ENCODE data around the gene TBC1D17. TPM values are rescaled to one million over a fixed set of nuclear protein-coding genes. Genes with fewer than 3 reads are reported as not detected.

TBC1D17 gene
- total RNA-seq, 3 donors from 2014 or later, result 21.0 to 31.8 (median 30.4) TPM

DNA sequence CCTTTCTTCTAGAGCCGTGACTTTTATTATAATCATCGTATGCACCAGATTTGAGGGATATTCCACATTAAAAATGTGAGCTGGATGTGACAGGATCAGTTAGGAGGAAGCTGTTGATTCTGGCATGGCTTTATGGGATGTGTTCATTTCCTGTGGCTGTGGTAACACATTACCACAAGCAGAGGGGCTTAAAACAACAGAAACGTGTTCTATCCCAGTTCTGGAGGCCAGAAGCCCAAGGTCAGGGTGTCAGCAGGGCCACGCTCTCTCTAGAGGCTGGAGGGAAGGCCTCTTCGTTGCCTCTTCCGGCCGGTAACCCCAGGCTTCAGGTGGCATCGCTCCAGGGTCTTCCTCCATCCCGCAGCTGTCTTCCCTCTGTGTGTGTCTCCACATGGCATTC lies 44.9 kb upstream of the TBC1D17 start:
- H3K27ac ChIP-seq, result no peak overlapping the region
- intact Hi-C loops (cut with DNase I; ENCODE audit: low total_unique reads), result no loop called here
- no peaks in the 10 kb centered on the region for H3K4me1 ChIP-seq
- H3K36me3 ChIP-seq, result no peaks in the 10 kb centered on the region
- no peak for DNase-seq (ENCODE audit: low spot score in 2 of 2)
- no peaks in the 10 kb centered on the region for H3K9me3 ChIP-seq
- H3K4me3 ChIP-seq, result no peak overlapping the region
- TF ChIP-seq POLR2AphosphoS5 (IDR thresholded peaks at IDR 0.05) (no peak), CTCF (IDR thresholded peaks at IDR 0.05) (no peak), POLR2A (IDR thresholded peaks at IDR 0.05) (no peak)
- no peaks in the 10 kb centered on the region for H3K27me3 ChIP-seq

GRCh38 chr19:49833599-49833998 lies 43.9 kb upstream of the TBC1D17 start:
- intact Hi-C loops (cut with DNase I; ENCODE audit: low total_unique reads), result no loop called here
- no peak for DNase-seq (ENCODE audit: low spot score in 2 of 2)
- Histone ChIP-seq H3K27ac (no peak overlapping the region), H3K9me3 (no peaks in the 10 kb centered on the region), H3K27me3 (no peaks in the 10 kb centered on the region), H3K36me3 (no peaks in the 10 kb centered on the region), H3K4me1 (no peaks in the 10 kb centered on the region), H3K4me3 (no peak overlapping the region)
- TF ChIP-seq POLR2AphosphoS5 (IDR thresholded peaks at IDR 0.05) (no peak), POLR2A (IDR thresholded peaks at IDR 0.05) (no peak), CTCF (IDR thresholded peaks at IDR 0.05) (no peak)

DNA sequence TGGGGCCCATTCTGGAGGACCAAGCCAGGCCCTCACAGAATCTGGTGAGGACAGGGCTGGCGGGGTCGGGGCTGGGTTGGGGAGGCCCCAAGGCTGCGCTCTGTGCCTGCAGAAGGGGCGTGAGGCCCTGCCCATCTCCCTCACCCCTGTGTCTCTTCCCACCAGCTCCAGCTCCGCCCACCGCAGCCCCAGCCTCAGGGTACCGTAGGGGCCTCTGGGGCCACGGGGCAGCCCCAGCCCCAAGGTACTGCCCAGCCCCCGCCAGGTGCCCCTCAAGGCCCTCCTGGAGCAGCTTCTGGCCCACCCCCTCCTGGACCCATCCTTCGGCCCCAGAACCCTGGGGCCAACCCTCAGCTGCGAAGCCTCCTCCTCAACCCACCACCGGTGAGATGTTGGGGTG lies 41.9 kb upstream of the TBC1D17 start:
- no peak overlapping the region for H3K27ac ChIP-seq
- no peak for TF ChIP-seq POLR2A (IDR thresholded peaks at IDR 0.05)
- no peak for TF ChIP-seq CTCF (IDR thresholded peaks at IDR 0.05)
- no peak for TF ChIP-seq POLR2AphosphoS5 (IDR thresholded peaks at IDR 0.05)
- H3K27me3 ChIP-seq, result no peaks in the 10 kb centered on the region
- no peak for DNase-seq (ENCODE audit: low spot score in 2 of 2)
- no peaks in the 10 kb centered on the region for H3K4me1 ChIP-seq
- no peak overlapping the region for H3K4me3 ChIP-seq
- H3K36me3 ChIP-seq, result no peaks in the 10 kb centered on the region
- no peaks in the 10 kb centered on the region for H3K9me3 ChIP-seq
- intact Hi-C loops (cut with DNase I; ENCODE audit: low total_unique reads), result no loop called here

- TF ChIP-seq CTCF (IDR thresholded peaks at IDR 0.05), result no peak
- TF ChIP-seq POLR2A (IDR thresholded peaks at IDR 0.05), result no peak
- no peak for TF ChIP-seq POLR2AphosphoS5 (IDR thresholded peaks at IDR 0.05)
- no peaks in the 10 kb centered on the region for H3K9me3 ChIP-seq
- H3K27ac ChIP-seq, result no peak overlapping the region
- no peaks in the 10 kb centered on the region for H3K27me3 ChIP-seq
- DNase-seq (ENCODE audit: low spot score in 2 of 2), result no peak
- H3K4me3 ChIP-seq, result no peak overlapping the region
- H3K4me1 ChIP-seq, result no peaks in the 10 kb centered on the region
- H3K36me3 ChIP-seq, result no peaks in the 10 kb centered on the region
- intact Hi-C loops (cut with DNase I; ENCODE audit: low total_unique reads), result no loop called here
These were observed 41.1 kb upstream of the TBC1D17 start for GRCh38 chr19:49836176-49837008.

GRCh38 chr19:49837009-49837310 lies 40.5 kb upstream of the TBC1D17 start:
- Histone ChIP-seq H3K4me3 (no peak overlapping the region), H3K4me1 (no peaks in the 10 kb centered on the region), H3K9me3 (no peaks in the 10 kb centered on the region), H3K27ac (no peak overlapping the region), H3K27me3 (no peaks in the 10 kb centered on the region), H3K36me3 (no peaks in the 10 kb centered on the region)
- no peak for DNase-seq (ENCODE audit: low spot score in 2 of 2)
- TF ChIP-seq POLR2AphosphoS5 (IDR thresholded peaks at IDR 0.05) (no peak), POLR2A (IDR thresholded peaks at IDR 0.05) (no peak), CTCF (IDR thresholded peaks at IDR 0.05) (no peak)
- intact Hi-C loops (cut with DNase I; ENCODE audit: low total_unique reads), result no loop called here

Measured in breast epithelium (tissue), 4 donors.